HCEC 1CT (cell line): ENCODE measurements around the gene CLBA1.
A peak's percentile ranks its signal among the peaks of the same experiment; 100 is the strongest.

Experiments used
- DNase-seq: peaks from one replicate; pipeline ENCODE4 v3.0.0-alpha.2; 2017

Gene CLBA1

GRCh38 chr14:104968541-104969401 is 16.8 kb upstream of the CLBA1 start:
- DNase-seq, result peak; percentile 61

GRCh38 chr14:104969741-104970230 is 15.8 kb upstream of the CLBA1 start:
- no peak for DNase-seq

- peak; percentile 91 for DNase-seq
Observed at GRCh38 chr14:104970231-104971068, 15.1 kb upstream of the CLBA1 start.

GRCh38 chr14:104971447-104972240 is 13.9 kb upstream of the CLBA1 start:
- DNase-seq, result no peak

- no peak for DNase-seq
Observed at GRCh38 chr14:104972301-104973134, 13.1 kb upstream of the CLBA1 start.

GRCh38 chr14:104973135-104973384 is 12.5 kb upstream of the CLBA1 start:
- peak; percentile 97 for DNase-seq

- DNase-seq, result peak; percentile 75
Observed at GRCh38 chr14:104973385-104974145, 12.0 kb upstream of the CLBA1 start.

- no peak for DNase-seq
Observed at GRCh38 chr14:104974146-104974541, 11.4 kb upstream of the CLBA1 start.

GRCh38 chr14:104974665-104975390 is 10.8 kb upstream of the CLBA1 start:
- no peak for DNase-seq

GRCh38 chr14:104975481-104976197 is 9.9 kb upstream of the CLBA1 start:
- no peak for DNase-seq

GRCh38 chr14:104976198-104977007 is 9.2 kb upstream of the CLBA1 start:
- peak; percentile 72 for DNase-seq

- no peak for DNase-seq
Observed at GRCh38 chr14:104977008-104977680, 8.4 kb upstream of the CLBA1 start.

- peak; percentile 73 for DNase-seq
Observed at GRCh38 chr14:104977681-104978653, 7.6 kb upstream of the CLBA1 start, which contains the start of gene AHNAK2. Gene AHNAK2, minus strand, starts transcription at chr14:104978374. Its CDS starts 137 bp downstream, at chr14:104978237.

- no peak for DNase-seq
Observed at GRCh38 chr14:104978746-104979691, 6.6 kb upstream of the CLBA1 start.

- no peak for DNase-seq
Observed at GRCh38 chr14:104979758-104980610, 5.6 kb upstream of the CLBA1 start.
